DLD1 (cell line): ENCODE measurements around the gene GALNT1.

Experiments used
- in situ Hi-C: cut with HindIII; loops from 2 replicates; pipeline ENCODE4 v1.10.0; 2017; ENCODE audit warnings: low sequenced_read_pairs

Gene GALNT1

DNA sequence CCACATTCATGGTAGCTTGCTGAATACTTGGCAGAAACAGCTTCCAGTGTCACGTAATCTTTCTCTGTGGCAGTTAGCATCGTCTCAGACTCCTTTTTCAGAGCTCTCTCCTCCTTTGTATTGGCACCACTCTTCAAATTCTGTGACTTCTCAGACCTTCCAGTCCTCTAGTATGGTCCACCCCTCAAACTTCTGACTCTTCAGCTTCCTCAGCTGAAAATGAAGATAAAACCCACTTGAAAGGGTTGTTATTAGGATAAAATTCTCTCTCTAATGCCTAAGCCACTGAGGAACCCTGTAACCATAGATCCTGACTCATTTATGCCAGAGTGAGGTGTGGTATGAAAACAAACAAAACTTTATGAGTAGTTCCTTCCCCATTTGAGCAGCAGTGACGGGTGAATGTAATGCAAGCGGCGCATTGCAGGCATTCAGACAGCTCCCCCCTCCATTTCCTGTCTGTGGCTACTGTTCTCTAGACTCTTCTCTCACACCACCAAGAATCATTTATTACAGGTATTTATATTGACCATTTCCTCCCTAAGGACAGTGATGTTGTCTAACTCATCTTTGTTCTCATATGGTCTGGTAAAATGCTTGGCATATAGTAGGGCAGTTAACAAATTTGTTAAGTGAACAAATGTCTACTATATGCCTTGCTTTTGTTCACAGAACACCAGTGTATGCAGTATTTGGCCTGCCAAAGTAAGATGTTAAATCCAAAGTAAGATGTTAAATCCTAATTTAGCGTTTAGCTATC lies 35.3 kb downstream of the GALNT1 start:
- in situ Hi-C loops, result no loop called here

DNA sequence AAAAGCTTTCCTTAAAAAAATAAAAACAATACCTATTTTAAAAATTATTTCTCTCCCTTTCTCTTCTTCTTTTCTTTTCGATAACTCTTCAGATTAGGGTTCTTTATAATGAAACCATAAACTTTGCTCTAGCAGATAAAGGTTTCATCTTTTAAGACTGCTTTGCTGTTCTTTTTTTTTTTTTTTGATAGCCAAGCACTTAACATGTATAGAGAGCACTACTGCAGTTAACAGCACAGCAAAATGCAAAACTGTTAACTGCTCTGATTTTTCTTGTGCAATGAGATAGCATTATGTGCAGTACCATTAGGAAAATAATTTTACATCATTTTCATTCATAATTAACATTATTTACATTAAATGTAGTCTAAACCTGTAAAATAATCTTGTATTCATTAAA lies 36.3 kb downstream of the GALNT1 start:
- in situ Hi-C loops, result no loop called here

DNA sequence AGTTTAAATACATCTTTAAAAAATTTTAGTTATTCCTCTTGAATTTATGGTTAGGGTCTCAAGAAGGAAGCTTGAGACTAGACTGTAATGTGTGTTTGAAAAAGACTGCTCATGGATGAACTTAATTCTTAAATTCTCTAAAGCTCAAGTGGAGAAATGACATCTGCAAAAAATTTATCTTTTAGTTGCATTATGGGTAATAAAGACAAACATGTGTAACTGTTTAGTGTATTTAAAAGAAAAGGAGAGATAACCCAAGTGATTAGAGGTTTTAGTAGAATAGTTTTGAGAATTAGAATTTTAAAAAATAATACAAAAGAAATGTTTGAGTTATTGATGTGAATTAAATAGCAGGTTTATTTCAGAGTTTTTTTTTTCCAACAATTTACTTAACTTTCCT lies 36.7 kb downstream of the GALNT1 start:
- in situ Hi-C loops, result no loop called here

DNA sequence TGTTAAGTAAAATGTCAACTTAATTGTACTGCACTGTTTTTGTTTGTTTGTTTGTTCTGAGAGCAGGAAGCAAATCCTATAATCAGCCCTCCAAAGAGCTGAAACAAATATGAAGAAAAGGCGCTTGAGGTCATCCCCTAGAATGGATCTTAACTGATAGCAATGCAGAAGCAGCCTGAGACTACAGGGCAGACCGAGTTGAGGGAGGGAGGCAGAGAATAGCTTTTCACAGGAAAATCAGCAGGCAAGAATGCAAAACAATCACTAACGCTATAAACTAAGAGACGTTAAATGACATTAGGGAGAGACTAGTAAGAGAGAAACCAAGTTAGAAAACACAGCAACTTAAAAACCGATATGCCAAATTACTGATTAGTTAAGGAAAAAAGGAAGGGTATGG lies 37.2 kb downstream of the GALNT1 start:
- in situ Hi-C loops, result no loop called here

DNA sequence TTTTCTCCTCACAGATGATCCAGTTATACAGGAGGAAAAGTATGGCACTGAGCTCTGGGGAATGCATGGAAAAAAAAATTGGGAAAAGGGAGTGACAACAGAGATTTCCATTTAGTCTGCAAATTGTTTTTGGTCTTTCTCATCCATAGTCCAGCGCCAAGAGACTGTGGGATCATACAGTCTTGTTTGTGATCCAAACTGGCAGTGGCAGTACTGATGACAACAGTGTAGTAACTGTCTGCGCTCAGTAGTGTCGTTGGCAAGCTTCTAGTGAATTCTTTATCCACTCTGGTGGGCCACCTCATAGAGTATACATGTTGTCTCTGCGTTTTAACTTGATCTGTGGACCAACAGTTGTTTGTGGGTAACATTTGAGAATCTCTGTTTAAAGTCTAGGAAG lies 37.9 kb downstream of the GALNT1 start:
- in situ Hi-C loops, result no loop called here

DNA sequence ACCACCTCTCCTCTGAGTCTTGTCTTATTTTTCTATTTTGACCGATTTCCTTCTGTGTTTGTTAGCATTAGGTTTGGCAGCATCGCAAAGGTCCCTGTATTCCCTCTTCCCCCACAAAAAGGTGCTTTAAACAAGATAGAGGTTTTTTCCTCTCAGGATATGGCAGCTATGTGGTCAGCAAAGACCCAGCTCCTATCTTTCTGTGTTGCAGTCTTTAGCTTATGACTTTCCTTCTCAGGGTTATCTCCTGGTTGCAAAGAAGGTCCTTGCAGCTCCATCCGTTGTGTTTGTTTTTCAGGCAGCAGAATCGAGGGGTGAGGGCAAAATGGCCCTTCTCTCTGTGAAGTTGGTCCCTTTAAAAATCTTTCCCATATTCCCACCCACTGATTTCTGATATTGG lies 38.4 kb downstream of the GALNT1 start:
- in situ Hi-C loops, result no loop called here

DNA sequence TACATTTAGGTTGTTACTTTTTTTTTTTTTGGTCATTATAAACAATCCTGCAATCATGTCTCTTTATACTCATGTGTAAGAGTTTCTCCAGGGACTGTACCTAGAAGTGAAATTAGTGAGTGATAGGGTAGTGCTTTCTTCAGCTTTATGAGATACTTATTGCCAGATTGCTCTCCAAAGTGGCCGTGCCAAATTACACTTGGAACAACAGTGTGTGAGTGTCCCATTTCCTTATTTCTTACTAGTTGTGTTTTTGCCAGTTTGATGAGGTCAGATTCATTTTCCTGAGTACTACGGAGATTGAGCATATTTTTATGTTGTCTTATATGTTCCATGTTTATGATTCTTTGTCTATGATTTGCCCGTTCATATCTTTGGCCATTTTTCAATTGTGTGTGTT lies 39.2 kb downstream of the GALNT1 start:
- in situ Hi-C loops, result no loop called here

DNA sequence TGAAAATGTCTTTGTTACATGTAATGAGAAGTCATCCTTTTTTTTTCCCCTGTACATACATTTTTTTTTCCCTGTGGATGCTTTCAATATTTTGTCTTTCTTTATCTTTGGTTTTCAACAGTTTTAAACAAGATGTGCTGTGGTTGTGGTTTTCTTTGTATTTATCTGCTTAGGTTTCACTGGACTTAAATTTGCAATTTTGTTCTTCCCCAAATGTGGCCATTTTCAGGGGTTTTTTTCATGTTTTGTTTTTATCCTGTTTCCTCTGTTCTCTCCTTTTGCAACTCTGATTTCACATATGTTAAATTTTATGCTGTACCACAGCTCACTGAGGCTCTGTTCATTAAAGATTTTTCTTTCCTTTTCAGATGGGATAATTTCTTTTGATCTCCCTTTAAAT lies 41.7 kb downstream of the GALNT1 start:
- in situ Hi-C loops, result no loop called here

DNA sequence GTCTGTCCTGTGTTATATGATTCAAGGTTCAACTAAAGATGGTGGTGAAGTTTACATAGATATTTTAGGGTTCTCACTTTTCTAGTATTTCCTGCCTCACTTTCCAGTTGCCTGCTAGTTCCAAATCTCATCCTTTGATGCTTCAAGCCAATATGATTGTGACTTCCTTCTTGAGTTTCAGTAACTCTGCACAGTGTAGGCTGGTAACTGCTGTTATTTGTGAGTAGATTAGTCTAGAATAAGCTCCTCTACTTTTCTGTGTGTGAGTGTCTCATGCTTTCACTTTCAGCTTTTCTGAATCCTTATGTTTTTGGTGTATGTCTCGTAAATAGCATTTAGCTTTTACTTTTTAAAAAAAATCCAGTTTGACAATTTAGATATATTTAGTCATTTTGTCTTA lies 42.6 kb downstream of the GALNT1 start:
- in situ Hi-C loops, result no loop called here

DNA sequence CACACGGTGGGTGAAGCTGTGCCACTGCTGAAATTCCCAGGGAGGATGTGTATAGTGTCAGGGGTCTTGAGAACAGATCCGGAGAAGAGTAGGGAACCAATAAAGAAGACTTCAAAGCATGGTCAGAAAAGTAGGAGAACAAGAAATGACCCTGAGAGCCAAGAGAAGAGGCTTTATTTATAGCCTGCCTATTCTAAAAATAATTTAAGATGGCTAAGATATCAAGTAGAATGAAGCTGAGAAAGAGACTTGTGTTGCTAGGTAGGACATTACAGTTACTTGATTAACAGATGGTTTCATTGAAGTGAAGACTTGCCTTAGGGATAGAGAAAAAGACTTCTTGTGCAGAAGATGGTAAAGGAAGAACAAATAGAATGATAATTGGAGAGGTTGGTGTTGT lies 43.7 kb downstream of the GALNT1 start:
- in situ Hi-C loops, result no loop called here

DNA sequence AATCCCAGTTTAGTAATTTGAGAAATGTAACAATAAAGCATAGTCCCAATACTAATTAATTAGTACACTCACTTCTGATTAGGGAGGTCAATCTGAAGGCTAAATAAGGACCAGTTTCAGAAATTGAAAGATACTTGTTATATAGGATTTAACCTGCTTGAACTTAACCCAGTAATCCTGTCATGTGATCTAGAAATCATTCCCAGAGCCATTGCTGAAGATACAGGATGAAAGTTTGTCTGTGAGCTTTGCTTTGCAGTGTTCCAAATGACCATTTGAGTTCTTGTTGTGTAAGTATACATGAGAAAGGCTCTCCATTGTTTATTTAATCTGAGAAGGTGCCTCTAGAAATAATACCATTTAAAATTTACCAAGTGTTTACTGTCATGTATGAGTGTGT lies 52.2 kb downstream of the GALNT1 start:
- in situ Hi-C loops, result no loop called here

DNA sequence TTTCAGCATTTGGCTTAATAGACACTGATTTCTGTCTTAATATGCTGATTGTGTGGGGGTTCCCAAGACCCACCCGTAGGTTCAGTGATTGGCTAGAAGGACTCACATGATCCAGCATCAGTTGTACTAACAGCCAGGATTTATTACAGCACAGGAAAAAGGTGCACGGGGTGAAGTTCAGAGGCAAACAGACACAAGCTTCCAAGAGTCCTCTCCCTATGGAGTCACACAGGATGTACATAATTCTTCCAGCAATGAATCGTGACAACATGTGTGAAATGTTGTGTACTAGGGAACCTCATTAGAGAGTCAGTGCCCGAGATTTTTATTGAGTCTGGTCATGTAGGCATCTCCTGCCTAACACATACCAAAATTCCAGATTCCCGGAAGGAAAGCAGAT lies 52.8 kb downstream of the GALNT1 start:
- in situ Hi-C loops, result no loop called here

DNA sequence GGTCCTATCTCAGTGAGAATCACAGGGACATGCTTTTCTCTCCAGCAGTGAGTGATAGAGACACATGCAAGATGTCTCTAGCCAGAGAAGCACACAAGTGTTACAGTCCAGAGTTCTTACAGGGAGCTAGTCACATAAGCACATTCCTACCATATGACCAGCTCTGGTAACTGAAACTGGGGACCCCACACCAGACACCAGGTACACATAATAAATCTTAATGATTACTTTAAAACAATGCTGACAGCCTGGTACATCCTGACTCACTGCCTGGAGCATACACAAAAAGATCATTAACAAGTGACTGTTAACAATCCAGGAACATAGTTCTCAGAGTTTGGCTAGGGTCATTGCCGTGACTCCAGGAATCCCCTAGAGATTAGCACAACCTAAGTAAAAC lies 53.6 kb downstream of the GALNT1 start:
- in situ Hi-C loops, result no loop called here

DNA sequence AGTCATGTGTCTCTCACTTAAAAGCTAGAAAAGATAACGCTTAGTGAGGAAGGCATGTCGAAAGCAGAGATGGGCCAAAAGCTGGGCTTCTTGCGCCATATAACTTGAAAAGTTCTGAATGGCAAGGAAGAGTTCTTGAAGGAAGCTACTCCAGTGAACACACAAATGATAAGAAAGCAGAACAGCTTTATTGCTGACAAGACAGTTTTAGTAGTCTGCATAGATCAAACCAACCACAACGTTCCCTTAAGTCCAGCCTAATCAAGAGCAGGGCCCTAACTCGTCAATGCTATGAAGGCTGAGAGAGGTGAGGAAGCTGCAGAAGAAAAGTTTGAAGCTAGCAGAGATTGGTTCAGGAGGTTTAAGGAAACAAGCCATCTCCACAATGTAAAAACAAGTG lies 55.7 kb downstream of the GALNT1 start:
- in situ Hi-C loops, result no loop called here

DNA sequence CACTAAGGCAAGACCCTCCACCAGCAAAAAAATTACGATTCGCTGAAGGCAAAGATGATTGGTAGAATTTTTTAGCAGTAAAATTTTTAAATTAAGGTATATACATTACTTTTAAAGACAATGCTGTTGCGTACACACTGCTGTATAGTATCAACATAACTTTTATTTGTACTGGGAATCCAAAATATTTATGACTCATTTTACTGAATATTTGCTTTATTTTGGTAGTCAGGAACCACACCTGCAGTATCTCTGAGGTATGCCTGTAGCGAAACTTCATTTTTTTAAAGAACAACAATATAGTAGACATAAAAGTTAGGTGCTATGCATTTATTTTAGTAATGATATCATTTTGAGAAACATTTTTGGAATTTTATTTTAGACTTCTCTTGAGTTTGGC lies 57.8 kb downstream of the GALNT1 start:
- in situ Hi-C loops, result no loop called here

DNA sequence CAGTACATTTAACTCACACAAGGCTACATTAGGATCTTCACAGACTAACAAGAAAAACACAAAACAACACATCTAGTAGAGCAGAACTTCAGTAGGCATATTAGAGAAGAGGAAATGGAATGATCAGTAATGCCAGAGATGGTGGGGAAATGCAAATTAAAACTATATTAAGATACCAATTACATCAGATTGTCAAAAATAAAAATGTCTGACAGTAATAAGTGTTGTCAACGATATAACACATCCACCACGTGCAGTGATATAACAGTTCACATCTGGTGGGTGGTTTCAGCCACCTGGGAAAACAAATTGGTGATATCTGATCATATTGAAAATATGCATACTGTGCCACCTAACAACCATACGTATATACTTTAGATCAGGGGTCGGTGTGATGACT lies 59.9 kb downstream of the GALNT1 start:
- in situ Hi-C loops, result no loop called here

DNA sequence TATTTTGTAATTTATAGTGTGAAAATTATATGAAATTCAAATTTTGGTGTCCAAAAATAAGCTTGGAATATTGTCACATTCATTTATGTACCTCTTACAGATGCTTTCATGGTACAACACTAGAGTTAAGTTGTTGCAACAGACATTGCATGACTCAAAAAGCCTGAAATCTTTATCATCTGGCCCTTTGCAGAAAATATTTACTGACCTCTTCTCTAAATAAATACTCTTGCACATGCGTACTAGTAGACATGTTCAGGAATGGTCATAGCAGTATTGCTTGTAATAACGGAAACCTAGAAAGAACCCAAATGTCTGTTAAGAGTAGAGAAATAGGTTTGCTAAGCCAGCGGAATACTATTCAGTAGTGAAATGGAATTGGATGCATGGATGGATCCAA lies 60.4 kb downstream of the GALNT1 start:
- in situ Hi-C loops, result no loop called here

DNA sequence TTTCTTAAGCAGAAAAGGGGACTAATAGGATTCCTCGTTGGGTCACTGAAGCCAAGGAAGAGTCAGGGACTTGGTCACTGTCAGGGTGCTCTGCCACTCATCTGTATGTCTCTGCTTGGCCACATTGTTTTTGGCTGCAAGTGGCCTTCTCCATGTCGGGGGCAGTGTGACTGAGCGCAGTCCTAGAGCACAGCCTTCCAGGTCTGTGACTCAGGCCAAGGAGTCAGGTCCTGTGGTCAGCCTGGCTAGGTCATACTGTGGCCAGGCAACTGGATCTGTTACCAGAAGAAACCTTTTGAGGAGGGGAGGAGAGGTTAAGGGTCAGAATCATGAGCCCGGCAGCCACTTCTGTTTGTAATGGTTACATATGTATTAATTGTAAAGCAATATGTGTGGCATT lies 61.3 kb downstream of the GALNT1 start:
- in situ Hi-C loops, result no loop called here

DNA sequence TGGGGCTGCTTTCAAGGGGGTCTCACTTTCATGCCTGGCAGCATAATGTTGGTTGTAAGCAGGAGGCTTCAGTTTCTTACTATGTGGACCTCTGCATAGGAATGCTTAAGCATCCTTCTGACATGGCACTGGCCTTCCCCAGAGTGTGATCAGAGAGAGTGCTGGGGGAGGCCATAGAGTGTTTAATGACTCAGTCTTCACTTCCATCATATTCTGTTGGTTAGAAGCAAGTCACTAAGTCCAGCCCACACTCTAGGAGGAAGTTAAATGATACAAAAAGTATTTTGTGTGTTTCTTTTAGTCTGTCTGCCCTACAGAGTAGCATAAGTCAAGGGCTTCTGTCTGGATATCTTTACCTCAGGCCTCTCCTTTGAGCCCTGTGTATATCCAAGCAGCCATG lies 64.9 kb downstream of the GALNT1 start:
- in situ Hi-C loops, result no loop called here

DNA sequence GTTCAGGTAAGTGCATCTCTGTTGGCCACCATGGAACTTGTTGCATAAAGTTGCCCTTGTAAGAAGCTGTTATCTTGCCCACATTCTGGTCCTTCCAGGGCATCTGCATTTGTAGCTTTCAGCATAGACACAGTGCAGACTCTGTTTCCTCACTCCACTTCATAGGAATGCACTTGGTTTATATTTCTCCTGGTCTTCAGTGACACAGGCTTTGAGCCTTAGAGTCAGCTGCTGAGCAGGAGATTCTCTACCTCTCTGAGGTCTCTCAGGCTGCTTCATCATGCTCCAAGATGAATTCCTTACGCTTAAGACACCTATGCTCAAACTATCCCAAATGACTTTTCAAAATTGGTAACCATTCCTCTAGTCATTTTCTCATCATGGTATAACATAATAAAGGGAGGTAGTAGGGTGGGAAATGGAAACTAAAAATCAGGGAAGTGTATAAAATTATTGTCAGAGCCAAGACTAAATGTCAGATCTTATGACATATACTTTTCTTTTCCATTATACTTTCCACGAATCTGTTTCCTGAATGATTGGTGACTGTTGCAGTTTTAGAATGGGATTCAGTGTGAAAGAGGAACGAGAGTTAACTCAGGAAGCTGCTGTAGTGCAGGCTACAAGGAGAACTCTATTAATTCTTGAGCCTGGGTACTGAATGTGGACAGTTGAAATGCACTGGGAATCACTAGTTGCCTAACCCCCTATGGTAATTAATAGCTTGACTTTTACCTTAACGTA lies 72.0 kb downstream of the GALNT1 start:
- in situ Hi-C loops, result no loop called here

DNA sequence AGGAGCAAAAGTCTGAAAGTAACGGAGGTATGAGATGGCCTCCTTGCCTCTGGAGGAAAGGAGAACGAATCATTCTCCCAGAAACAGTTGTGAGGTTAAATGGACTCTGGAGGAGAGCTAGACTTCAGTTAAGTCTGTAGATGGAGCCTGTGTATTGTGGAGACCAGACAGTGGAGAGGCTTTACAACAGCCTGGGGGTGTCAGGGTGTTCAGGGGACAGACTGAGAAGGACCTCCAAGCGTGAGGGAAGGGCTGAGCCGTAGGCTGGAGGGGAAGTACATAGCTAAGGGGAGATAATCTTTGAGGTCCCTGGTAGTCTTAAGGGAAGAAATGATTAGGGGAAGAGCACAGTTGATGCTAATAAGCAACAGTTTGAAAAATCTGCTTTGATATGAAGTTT lies 76.6 kb downstream of the GALNT1 start:
- in situ Hi-C loops, result no loop called here

DNA sequence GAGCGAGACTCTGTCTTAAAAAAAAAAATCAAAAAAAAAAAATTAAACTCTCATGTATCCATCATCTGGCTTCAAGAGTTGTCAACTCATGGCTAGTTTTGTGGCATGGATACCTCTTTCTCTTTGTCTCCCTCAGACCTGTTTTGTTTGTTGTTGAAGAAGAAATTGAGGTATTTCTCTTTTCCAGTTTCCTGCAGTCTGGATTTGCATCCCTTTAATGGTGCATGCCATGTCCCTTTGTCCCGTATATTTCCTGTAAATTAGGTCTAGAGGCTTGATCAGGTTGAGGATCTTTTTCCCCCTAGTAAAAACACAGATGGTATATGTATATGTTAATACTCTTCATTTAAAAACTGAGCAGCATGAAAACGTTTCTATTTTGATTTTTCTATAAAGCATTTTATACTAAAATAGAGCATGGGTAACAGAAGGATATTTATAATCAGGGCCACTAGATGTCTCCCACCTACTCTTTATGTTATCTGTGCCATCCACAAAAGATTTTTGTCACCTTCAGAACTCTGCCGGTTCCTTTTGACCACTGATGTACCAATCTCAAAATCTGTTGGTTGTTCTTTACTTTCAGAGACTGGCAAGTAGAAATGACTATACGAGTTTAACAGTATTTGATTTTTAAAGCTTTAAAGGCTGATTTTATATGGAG lies 80.1 kb downstream of the GALNT1 start:
- in situ Hi-C loops, result no loop called here
